ENCODE data around the gene MAP4.

The MAP4 gene

GRCh38 chr3:47961036-47961435 lies 55.2 kb downstream of the MAP4 start:
- peaks cover 11% of the 10 kb centered on the region for H3K4me1 ChIP-seq (ENCODE audit: control insufficient read depth, low read length)
- no peak overlapping the region for H3K4me3 ChIP-seq (ENCODE audit: low read length)
- H3K9me3 ChIP-seq (ENCODE audit: control insufficient read depth, insufficient read depth, low read length): no peaks in the 10 kb centered on the region
- no peaks in the 10 kb centered on the region for H3F3A ChIP-seq (ENCODE audit: control insufficient read depth, insufficient read depth)
- H3K36me3 ChIP-seq (ENCODE audit: control insufficient read depth, low read length): no peaks in the 10 kb centered on the region
- no peak overlapping the region for H3K4me2 ChIP-seq (ENCODE audit: low read length)
- no peaks in the 10 kb centered on the region for H4K20me1 ChIP-seq (ENCODE audit: control insufficient read depth, insufficient read depth, low read depth, low read length)
- no peaks in the 10 kb centered on the region for H3K79me2 ChIP-seq (ENCODE audit: control insufficient read depth, low read length)
- H3K27me3 ChIP-seq (ENCODE audit: control insufficient read depth, low read length): no peaks in the 10 kb centered on the region
- TF ChIP-seq CTCF (IDR thresholded peaks at IDR 0.05; ENCODE audit: low read depth, low read length, poor library complexity, severe bottlenecking): no peak
- no peak for TF ChIP-seq EZH2phosphoT487 (IDR thresholded peaks at IDR 0.05; ENCODE audit: borderline replicate concordance, low read length)
- H3K27ac ChIP-seq (ENCODE audit: low read depth, low read length): no peak overlapping the region
- no peaks in the 10 kb centered on the region for H3K9me2 ChIP-seq (replicated peaks; ENCODE audit: control insufficient read depth, low read length)

GRCh38 chr3:47956521-47956920 lies 59.7 kb downstream of the MAP4 start:
- no peaks in the 10 kb centered on the region for H3K4me1 ChIP-seq (ENCODE audit: control insufficient read depth, low read length)
- no peaks in the 10 kb centered on the region for H3K27me3 ChIP-seq (ENCODE audit: control insufficient read depth, low read length)
- no peak overlapping the region for H3K4me3 ChIP-seq (ENCODE audit: low read length)
- no peaks in the 10 kb centered on the region for H3K9me2 ChIP-seq (replicated peaks; ENCODE audit: control insufficient read depth, low read length)
- no peak overlapping the region for H3K27ac ChIP-seq (ENCODE audit: low read depth, low read length)
- H3F3A ChIP-seq (ENCODE audit: control insufficient read depth, insufficient read depth): no peaks in the 10 kb centered on the region
- H3K4me2 ChIP-seq (ENCODE audit: low read length): no peak overlapping the region
- no peaks in the 10 kb centered on the region for H3K79me2 ChIP-seq (ENCODE audit: control insufficient read depth, low read length)
- no peak for TF ChIP-seq CTCF (IDR thresholded peaks at IDR 0.05; ENCODE audit: low read depth, low read length, poor library complexity, severe bottlenecking)
- no peak for TF ChIP-seq EZH2phosphoT487 (IDR thresholded peaks at IDR 0.05; ENCODE audit: borderline replicate concordance, low read length)
- H3K9me3 ChIP-seq (ENCODE audit: control insufficient read depth, insufficient read depth, low read length): no peaks in the 10 kb centered on the region
- H4K20me1 ChIP-seq (ENCODE audit: control insufficient read depth, insufficient read depth, low read depth, low read length): no peaks in the 10 kb centered on the region
- H3K36me3 ChIP-seq (ENCODE audit: control insufficient read depth, low read length): no peaks in the 10 kb centered on the region

GRCh38 chr3:47954567-47954966 lies 61.6 kb downstream of the MAP4 start:
- Histone ChIP-seq H3K36me3 (ENCODE audit: control insufficient read depth, low read length) (no peaks in the 10 kb centered on the region), H3K4me3 (ENCODE audit: low read length) (no peak overlapping the region), H3K27ac (ENCODE audit: low read depth, low read length) (no peak overlapping the region), H3F3A (ENCODE audit: control insufficient read depth, insufficient read depth) (0 out of 2 replicates have a peak, but pooled peaks cover 2% of the 10 kb centered on the region), H3K79me2 (ENCODE audit: control insufficient read depth, low read length) (no peaks in the 10 kb centered on the region), H3K9me2 (replicated peaks; ENCODE audit: control insufficient read depth, low read length) (no peaks in the 10 kb centered on the region), H3K9me3 (ENCODE audit: control insufficient read depth, insufficient read depth, low read length) (no peaks in the 10 kb centered on the region), H3K4me2 (ENCODE audit: low read length) (no peak overlapping the region), H3K27me3 (ENCODE audit: control insufficient read depth, low read length) (no peaks in the 10 kb centered on the region), H4K20me1 (ENCODE audit: control insufficient read depth, insufficient read depth, low read depth, low read length) (0 out of 2 replicates have a peak, but pooled peaks cover 2% of the 10 kb centered on the region), H3K4me1 (ENCODE audit: control insufficient read depth, low read length) (peaks cover 11% of the 10 kb centered on the region)
- TF ChIP-seq EZH2phosphoT487 (IDR thresholded peaks at IDR 0.05; ENCODE audit: borderline replicate concordance, low read length) (no peak), CTCF (IDR thresholded peaks at IDR 0.05; ENCODE audit: low read depth, low read length, poor library complexity, severe bottlenecking) (no peak)
